ENCODE data around the gene CEP72.
"Not testable (repeated sequence)": the region's sequence is repeated elsewhere in the genome, so short reads cannot be mapped to it uniquely, and the experiment has no call there.

Gene CEP72

GRCh38 chr5:673831-674629 is 61.9 kb downstream of the CEP72 start:
- no peak for DNase-seq

- DNase-seq: no peak
These were observed 62.5 kb downstream of the CEP72 start for GRCh38 chr5:674630-675011.

GRCh38 chr5:675111-675870 is 63.2 kb downstream of the CEP72 start:
- no peak for DNase-seq

- DNase-seq: no peak
These were observed 63.9 kb downstream of the CEP72 start for GRCh38 chr5:675871-676698.

- no peak for DNase-seq
These were observed 64.5 kb downstream of the CEP72 start for GRCh38 chr5:676699-677076.

GRCh38 chr5:677131-678101 is 65.3 kb downstream of the CEP72 start:
- no peak for DNase-seq

- DNase-seq: not testable (repeated sequence)
These were observed 66.4 kb downstream of the CEP72 start for GRCh38 chr5:678521-678920.

- DNase-seq: not testable (repeated sequence)
These were observed 67.2 kb downstream of the CEP72 start for GRCh38 chr5:679166-679895.

- DNase-seq: not testable (repeated sequence)
These were observed 68.1 kb downstream of the CEP72 start for GRCh38 chr5:680118-680795.

GRCh38 chr5:680836-681235 is 68.7 kb downstream of the CEP72 start:
- not testable (repeated sequence) for DNase-seq

- DNase-seq: not testable (repeated sequence)
These were observed 69.4 kb downstream of the CEP72 start for GRCh38 chr5:681317-682191.

- DNase-seq: not testable (repeated sequence)
These were observed 70.1 kb downstream of the CEP72 start for GRCh38 chr5:682216-682615.

- DNase-seq: not testable (repeated sequence)
These were observed 70.7 kb downstream of the CEP72 start for GRCh38 chr5:682651-683358.

- no peak for DNase-seq
These were observed 71.7 kb downstream of the CEP72 start for GRCh38 chr5:683551-684481.

GRCh38 chr5:684751-685216 is 72.6 kb downstream of the CEP72 start:
- DNase-seq: no peak

GRCh38 chr5:685262-686171 is 73.4 kb downstream of the CEP72 start:
- DNase-seq: no peak

GRCh38 chr5:686172-686523 is 74.0 kb downstream of the CEP72 start:
- DNase-seq: not testable (repeated sequence)
